NCI-H2171 treated with DMSO at 0.1 percent for 48 hours (cell line): ENCODE data around the gene PRRT1B.
A peak's percentile ranks its signal among the peaks of the same experiment; 100 is the strongest.
"Not testable (repeated sequence)": the region's sequence is repeated elsewhere in the genome, so short reads cannot be mapped to it uniquely, and the experiment has no call there.

Source experiments
- DNase-seq: peaks from one replicate; lab custom pipeline; 2025; lab: John Stamatoyannopoulos, UW

Gene PRRT1B

GRCh38 chr9:131550465-131550864 is 5.1 kb downstream of the PRRT1B start:
- not testable (repeated sequence) for DNase-seq

GRCh38 chr9:131552030-131552429 is 6.7 kb downstream of the PRRT1B start:
- DNase-seq, result no peak

- no peak for DNase-seq
Measured at GRCh38 chr9:131554087-131554842, 8.9 kb downstream of the PRRT1B start.

GRCh38 chr9:131554843-131555351 is 9.6 kb downstream of the PRRT1B start:
- DNase-seq, result no peak

GRCh38 chr9:131555841-131556673 is 10.7 kb downstream of the PRRT1B start:
- DNase-seq, result no peak

- no peak for DNase-seq
Measured at GRCh38 chr9:131557855-131558548, 12.7 kb downstream of the PRRT1B start.

- DNase-seq, result no peak
Measured at GRCh38 chr9:131559421-131560000, 14.2 kb downstream of the PRRT1B start.

GRCh38 chr9:131562032-131562959 is 17.0 kb downstream of the PRRT1B start:
- DNase-seq, result no peak

GRCh38 chr9:131565369-131565768 is 20.0 kb downstream of the PRRT1B start:
- DNase-seq, result no peak

GRCh38 chr9:131566158-131566557 is 20.8 kb downstream of the PRRT1B start:
- no peak for DNase-seq

- no peak for DNase-seq
Measured at GRCh38 chr9:131567910-131568309, 22.6 kb downstream of the PRRT1B start.

GRCh38 chr9:131574730-131575640 is 29.7 kb downstream of the PRRT1B start:
- no peak for DNase-seq

- DNase-seq, result no peak
Measured at GRCh38 chr9:131575946-131576853, 30.9 kb downstream of the PRRT1B start.

GRCh38 chr9:131577005-131578000 is 32.0 kb downstream of the PRRT1B start:
- no peak for DNase-seq

GRCh38 chr9:131578021-131578420 is 32.7 kb downstream of the PRRT1B start:
- peak; percentile 76 for DNase-seq

GRCh38 chr9:131578731-131579504 is 33.6 kb downstream of the PRRT1B start:
- DNase-seq, result no peak

- DNase-seq, result no peak
Measured at GRCh38 chr9:131579789-131580211, 34.5 kb downstream of the PRRT1B start.
